NCI-H2171 (cell line): ENCODE measurements around the gene SEMA6A.

ENCODE experiments used
- DNase-seq: peaks from one replicate; lab custom pipeline; 2025; lab: John Stamatoyannopoulos, UW

The SEMA6A gene

GRCh38 chr5:116402235-116402634 is 172.4 kb downstream of the SEMA6A start:
- DNase-seq = no peak

GRCh38 chr5:116401576-116401975 is 173.0 kb downstream of the SEMA6A start:
- DNase-seq = no peak

GRCh38 chr5:116396476-116397099 is 178.0 kb downstream of the SEMA6A start:
- no peak for DNase-seq

- DNase-seq = no peak
These were observed 178.9 kb downstream of the SEMA6A start for GRCh38 chr5:116395631-116396203.

DNA sequence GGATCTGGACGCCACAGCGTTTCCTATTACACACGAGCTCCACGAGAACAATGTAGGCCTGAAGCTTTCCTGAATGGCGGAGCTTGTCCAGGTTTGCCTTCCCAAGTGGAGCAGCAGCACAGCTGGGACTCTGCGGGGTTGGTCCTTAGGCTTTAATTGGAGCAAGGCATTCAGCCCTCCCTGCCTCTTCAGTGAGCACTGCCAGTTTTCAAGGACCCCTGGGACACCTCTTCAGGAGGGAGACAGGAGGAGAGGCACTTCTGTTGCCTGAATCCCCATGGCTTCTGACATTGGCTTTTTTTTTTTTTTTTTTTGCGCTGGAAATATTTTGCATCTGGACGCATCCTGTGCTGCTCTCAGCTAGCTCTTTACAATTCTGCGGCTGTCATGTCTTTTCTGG is 179.4 kb downstream of the SEMA6A start:
- DNase-seq = peak; percentile 92

DNA sequence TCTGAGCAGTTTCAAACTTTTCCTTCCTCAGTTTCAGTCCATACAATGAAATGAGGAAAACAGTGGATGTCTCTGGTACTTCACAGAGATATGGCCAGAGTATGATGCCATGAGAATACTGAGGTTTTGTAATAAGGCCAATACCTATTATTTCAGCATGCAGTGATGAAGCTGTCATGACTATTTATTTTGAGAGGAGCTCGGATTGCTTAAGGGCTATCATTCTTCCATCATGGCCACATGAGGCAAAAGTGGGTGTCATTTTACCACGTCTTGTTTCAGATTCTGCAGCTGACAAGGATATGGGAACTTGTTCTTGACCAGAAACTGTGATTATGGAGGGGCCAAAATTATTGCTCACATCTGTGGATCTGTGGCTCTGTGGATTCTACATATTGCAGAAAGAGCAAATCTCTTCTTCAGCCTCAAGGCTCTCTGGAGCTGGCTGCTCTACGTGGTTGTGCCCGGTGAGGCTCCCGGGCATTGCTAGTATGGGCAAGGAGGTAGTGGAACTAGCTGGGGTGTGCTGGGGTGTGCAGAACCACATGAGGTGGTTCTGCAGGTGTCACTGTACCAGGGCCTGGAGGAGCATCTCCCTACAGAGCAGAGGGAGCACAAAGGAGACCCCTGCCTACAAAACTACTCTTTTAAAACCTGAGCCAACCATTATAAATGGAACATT is 180.3 kb downstream of the SEMA6A start:
- no peak for DNase-seq
